IPS-NIHi7 (cell line): ENCODE measurements around the gene FNDC3B.

Experiments used
- DNase-seq: peaks from one replicate; pipeline ENCODE4 v3.0.0; 2012; ENCODE audit warnings: mixed read lengths; ENCODE audit errors: extremely low spot score

Gene FNDC3B

DNA sequence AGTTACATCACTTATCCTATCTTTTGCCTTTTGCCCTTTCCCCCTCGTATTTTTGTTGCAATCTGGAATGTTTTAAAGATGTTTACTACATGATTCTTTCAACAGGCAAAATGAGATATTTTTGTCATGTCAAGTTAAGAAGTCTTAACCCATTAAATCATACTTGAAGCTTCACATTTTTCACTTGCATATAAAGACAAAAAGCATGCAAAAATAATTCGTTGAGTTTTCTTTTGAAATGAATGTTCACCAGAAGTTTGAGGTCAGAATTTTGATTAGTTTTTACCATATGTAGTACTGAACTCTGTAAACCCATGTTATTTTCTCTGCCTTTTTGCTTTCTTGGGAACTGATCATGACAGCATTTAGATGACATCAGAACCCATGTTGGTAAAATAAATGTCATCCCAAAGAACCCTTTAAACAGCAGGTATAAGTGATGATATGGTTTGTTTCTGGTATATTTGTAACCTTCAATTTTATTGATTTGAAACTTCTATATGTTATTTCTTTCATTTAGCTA is 220.4 kb downstream of the FNDC3B start:
- DNase-seq = no peak

DNA sequence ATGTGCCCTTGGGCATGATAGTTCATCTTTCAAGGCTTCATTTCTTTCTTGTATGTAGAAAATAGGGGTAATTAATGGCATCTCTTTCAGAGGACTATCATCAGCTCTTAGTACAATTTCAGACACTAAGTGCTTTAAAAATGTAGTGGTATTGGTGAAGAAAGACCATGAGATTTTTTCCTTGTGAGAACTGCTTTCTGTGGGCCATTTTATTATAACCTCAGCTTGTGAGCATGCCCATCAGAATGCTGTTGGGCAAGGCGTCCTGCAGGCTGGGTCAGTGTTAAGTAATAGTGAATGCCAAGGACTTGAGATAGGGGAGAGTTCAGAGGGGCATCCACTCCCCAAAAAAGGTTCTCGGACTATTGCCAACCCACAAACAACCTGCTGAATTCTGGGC is 221.0 kb downstream of the FNDC3B start:
- no peak for DNase-seq

GRCh38 chr3:172261054-172261453 is 221.7 kb downstream of the FNDC3B start:
- DNase-seq = no peak

DNA sequence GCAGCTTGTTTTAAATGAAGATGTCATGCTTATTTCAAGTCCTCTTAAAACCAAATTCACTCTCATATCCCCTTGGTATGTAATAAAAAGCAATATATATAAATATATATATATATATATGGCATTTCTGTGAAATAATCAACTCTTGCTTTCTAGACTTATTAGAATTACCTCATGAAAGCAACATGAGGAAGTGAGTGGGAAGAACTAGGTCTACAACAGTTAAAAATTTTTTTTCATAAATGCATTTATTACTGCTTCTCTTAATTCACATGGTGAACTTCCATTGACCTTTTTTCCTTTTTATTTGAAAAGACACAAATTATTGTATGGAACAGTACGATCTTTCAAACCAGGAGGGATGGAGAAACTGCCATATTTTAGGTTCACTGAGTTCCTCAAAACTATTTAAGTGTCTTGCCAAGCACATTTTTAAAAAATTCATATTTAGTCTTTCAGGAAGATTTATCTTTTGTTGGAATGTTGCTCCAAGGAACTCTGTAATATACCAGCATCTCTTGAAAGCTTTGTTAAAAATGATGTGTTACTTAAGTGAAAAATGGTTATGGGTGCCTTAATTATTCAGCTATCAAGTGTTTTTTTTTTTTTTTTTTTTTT is 223.7 kb downstream of the FNDC3B start:
- no peak for DNase-seq

- no peak for DNase-seq
Observed at GRCh38 chr3:172263781-172264486, 224.6 kb downstream of the FNDC3B start.

DNA sequence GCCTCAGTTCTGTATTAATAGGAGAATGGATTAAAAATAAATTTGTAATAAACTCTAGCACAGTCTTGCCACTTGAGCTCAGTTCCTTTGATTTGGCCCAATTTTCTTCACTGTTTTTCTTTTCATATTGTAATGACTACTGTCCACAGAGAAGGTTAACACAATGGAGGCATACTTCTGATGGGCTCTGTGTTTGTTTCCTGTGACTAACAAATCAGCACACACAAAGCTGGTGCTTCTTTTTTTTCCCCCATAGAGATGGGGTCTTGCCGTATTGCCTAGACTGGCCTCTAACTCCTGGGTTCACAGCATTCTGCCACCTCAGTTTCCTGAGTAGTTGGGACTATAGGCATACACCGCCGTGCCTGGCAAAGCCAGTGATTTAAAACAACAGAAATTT is 226.7 kb downstream of the FNDC3B start:
- no peak for DNase-seq

- DNase-seq = no peak
Observed at GRCh38 chr3:172268425-172268824, 229.0 kb downstream of the FNDC3B start.

DNA sequence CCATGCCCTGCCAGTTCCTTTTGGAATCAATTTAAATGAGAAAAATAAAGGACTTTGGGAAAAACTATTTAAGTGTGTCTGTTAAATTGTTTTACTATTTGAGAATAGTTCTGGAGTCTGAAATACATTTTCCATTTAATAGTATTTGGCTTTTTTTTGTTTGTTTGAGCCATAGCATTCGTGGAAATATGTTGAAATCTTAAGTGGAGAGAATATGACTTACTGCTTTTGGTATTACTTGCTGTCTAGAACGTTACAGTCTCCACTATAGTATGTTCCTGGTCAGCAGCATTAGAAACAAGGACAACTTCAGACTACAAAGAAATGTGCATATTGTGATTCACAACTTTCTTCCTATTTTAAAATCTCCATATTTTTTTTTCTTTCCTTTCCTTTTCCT is 229.5 kb downstream of the FNDC3B start:
- no peak for DNase-seq

GRCh38 chr3:172270557-172271166 is 231.3 kb downstream of the FNDC3B start:
- no peak for DNase-seq

GRCh38 chr3:172271386-172271976 is 232.1 kb downstream of the FNDC3B start:
- no peak for DNase-seq

DNA sequence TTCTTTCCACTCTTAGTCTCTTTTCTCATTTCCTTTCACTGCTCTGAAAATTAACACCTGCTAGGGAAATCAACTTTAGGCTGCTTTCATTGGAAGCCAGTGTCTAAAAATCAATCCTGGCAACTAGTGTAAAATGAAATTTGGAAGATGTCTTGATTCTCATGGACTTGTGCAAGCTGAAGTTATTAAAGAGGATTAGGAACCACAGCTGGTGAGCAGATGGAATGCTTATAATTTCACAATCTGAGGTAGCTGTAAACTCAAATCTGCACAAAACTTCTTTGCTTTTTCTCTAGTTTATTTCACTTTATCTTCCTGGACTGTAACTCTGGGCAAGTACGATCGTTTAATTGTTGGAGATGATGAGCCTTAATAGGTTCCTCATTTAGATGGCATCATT is 233.3 kb downstream of the FNDC3B start:
- DNase-seq = no peak

- no peak for DNase-seq
Observed at GRCh38 chr3:172273378-172273777, 234.0 kb downstream of the FNDC3B start.

GRCh38 chr3:172274906-172275305 is 235.5 kb downstream of the FNDC3B start:
- no peak for DNase-seq

DNA sequence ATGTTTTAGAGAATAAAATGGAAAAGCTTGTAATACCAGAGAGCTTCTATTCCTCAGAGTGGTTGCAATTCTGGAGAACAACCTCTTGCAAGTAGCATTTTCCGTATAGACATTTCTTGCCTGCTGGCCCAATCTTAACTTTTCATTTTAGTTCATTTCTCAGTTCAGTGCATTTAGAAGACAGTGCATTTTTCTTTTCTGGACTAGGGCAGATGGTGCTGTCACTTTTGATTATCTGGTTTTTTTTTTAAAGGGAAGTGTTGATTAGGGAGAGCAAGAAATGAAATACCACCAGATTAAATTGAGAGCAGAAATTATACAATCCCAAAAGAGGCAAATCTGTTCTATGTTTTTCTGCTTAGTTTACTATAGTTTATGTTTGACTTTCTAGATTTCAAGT is 236.2 kb downstream of the FNDC3B start:
- no peak for DNase-seq

GRCh38 chr3:172276103-172276502 is 236.7 kb downstream of the FNDC3B start:
- DNase-seq = no peak

DNA sequence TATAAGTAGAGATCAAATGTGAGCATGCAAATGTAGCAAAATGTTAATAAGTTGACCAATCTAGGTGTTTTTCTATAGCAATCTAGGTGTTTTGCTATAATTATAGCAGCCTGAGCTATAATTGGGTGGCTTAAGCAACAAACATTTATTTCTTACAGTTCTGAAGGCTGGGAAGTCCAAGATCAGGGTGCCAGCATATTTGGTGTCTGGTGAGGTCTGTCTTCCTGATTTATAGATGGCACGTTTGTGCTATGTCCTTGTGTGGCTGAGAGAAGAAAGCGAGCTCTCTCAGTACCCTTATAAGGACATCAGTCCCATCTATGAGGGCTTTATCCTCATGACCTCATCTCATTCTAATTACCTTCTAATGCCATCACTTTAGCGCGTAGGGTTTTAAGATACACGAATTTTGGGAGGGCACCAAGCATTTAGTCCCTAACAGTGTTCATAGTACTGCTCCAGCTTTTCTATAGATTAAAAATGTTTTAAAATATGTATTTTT is 237.8 kb downstream of the FNDC3B start:
- DNase-seq = no peak

GRCh38 chr3:172279191-172279640 is 239.8 kb downstream of the FNDC3B start:
- peak; percentile 14 for DNase-seq

DNA sequence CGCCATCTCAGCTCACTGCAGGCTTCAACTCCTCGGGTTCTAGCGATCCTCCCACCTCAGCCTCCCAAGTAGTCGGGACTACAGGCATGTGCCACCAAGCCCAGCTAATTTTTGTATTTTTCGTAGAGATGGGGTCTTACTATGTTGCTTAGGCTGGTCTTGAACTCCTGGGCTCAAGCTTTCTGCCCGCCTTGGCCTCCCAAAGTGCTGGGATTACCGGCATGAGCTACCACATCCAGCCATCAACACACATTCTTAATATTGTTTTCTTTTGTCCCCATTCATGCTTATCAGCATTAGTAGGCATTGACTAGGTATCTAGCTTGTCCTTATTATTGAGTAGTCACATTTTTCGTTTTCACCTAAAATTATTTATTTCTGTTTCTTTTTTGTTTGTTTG is 240.6 kb downstream of the FNDC3B start:
- DNase-seq = no peak

GRCh38 chr3:172280406-172281051 is 241.2 kb downstream of the FNDC3B start:
- DNase-seq = no peak

- DNase-seq = no peak
Observed at GRCh38 chr3:172281884-172282283, 242.5 kb downstream of the FNDC3B start.

DNA sequence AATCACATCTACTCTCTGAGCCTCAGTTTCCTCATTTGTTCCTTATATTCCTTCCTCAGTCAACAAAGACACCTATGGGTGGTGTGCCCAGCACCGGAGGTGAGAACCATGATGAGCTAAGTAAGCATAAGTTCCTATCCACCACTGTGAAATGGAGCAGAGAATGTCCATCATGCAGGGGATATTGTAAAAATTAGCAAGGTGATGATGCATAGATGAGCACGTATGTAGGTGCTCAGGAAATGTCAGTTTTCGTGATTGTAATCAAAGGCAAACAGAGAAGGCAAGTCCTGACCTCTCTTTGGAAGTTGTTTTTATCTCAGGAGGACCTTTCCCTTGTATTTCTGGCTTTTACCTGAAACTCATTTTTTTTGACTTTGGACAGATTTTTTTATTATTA is 243.5 kb downstream of the FNDC3B start:
- no peak for DNase-seq

GRCh38 chr3:172283841-172284357 is 244.5 kb downstream of the FNDC3B start:
- DNase-seq = no peak
